IPS-20b (cell line): ENCODE measurements around the gene MARK3.

Experiments used
- H3K27ac ChIP-seq: one replicate; pipeline ENCODE4 v1.5.1; 2013; ENCODE audit warnings: low read length
- H3K27me3 ChIP-seq: 2 replicates; pipeline ENCODE4 v1.6.1; 2013; ENCODE audit warnings: mild to moderate bottlenecking, low read length, inconsistent platforms; ENCODE audit not compliant: insufficient read depth
- H3K36me3 ChIP-seq: 2 replicates; pipeline ENCODE4 v1.6.1; 2013; ENCODE audit warnings: low read depth, mild to moderate bottlenecking, inconsistent platforms, low read length, moderate library complexity; ENCODE audit not compliant: insufficient read depth
- H3K4me1 ChIP-seq: 2 replicates; pipeline ENCODE4 v1.6.1; 2013; ENCODE audit warnings: mild to moderate bottlenecking, control low read depth, inconsistent platforms, low read length, moderate library complexity; ENCODE audit not compliant: insufficient read depth
- H3K4me3 ChIP-seq: 2 replicates; pipeline ENCODE4 v1.5.1; 2013; ENCODE audit warnings: mild to moderate bottlenecking, low read length, inconsistent platforms
- H3K9ac ChIP-seq: 2 replicates; pipeline ENCODE4 v1.6.1; 2013; ENCODE audit warnings: low read depth, mild to moderate bottlenecking, inconsistent platforms, low read length, moderate library complexity
- H3K9me3 ChIP-seq: 2 replicates; pipeline ENCODE4 v1.6.1; 2013; ENCODE audit warnings: mild to moderate bottlenecking, low read depth, low read length, inconsistent platforms; ENCODE audit not compliant: insufficient read depth

Gene MARK3

DNA sequence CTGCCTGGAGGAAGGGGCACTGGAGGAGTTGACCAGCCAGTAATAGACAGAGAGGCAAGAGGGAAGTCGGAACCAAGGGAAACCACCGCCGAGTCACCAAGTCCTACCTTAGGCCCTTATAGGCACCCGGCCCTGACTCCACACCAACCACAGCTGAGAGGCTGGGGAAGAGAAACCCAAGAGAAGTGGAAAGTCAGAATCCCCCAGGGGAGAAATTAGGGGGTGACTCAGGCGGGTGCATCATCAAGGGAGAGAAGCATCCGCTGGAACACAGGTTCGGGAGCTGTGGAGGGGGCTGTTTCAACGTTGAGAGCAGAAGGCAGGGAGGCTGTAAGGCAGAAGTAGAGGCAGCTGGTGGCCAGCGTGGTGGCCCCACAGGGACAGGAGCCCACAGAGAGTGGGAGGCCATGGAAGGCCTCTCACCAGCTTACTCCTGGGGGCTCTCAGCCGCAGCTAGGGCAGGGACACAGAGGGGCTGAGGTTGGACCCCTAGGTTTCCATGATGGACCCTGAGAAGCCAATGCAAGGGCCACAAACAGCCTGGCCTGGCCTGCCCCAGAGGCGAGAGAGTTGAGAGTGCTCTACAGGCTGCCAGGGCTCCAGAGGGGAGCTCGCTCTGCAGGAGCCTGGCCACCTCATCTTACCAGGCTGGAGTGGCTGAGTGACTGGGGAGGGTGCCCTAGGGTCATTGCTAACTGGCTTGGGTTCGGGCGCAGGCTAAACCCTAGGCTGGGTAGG lies 142.4 kb downstream of the MARK3 start:
- peaks cover 28% of the 10 kb centered on the region for H3K27me3 ChIP-seq
- H3K4me3 ChIP-seq, result no peak overlapping the region
- H3K9me3 ChIP-seq, result no peaks in the 10 kb centered on the region
- peaks cover 4% of the 10 kb centered on the region; the same call in 1 of the 2 replicates for H3K4me1 ChIP-seq
- H3K27ac ChIP-seq, result no peak overlapping the region
- H3K9ac ChIP-seq, result no peak overlapping the region; the same call in 1 of the 2 replicates
- peaks cover 9% of the 10 kb centered on the region for H3K36me3 ChIP-seq

DNA sequence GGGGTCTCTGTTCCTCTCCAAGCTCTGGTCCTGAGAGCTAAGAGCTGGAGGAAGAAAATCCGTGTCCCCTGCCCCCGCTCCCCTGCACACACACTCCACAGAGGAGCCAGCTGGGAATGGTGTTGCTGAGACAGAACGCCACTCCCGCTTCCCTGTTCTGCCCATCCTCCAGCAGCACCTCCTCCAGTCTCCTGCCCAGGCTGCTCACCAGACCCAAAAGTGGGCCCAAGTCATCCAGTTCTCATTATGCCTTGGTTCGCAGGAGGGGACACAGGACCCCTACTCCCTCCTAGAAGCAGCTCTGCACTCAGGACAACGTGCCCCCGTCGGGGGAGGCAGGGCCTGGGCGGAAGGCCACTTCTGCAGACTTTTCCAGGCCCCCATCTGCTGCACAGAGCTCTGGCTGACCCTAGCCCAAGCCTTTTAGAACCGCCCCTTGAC lies 143.0 kb downstream of the MARK3 start:
- Histone ChIP-seq H3K9ac (peak overlapping the region; percentile 78), H3K9me3 (no peaks in the 10 kb centered on the region), H3K27me3 (peaks cover 24% of the 10 kb centered on the region), H3K36me3 (peaks cover 11% of the 10 kb centered on the region), H3K27ac (no peak overlapping the region), H3K4me1 (peaks cover 4% of the 10 kb centered on the region; the same call in 1 of the 2 replicates), H3K4me3 (peak overlapping the region; percentile 80)

DNA sequence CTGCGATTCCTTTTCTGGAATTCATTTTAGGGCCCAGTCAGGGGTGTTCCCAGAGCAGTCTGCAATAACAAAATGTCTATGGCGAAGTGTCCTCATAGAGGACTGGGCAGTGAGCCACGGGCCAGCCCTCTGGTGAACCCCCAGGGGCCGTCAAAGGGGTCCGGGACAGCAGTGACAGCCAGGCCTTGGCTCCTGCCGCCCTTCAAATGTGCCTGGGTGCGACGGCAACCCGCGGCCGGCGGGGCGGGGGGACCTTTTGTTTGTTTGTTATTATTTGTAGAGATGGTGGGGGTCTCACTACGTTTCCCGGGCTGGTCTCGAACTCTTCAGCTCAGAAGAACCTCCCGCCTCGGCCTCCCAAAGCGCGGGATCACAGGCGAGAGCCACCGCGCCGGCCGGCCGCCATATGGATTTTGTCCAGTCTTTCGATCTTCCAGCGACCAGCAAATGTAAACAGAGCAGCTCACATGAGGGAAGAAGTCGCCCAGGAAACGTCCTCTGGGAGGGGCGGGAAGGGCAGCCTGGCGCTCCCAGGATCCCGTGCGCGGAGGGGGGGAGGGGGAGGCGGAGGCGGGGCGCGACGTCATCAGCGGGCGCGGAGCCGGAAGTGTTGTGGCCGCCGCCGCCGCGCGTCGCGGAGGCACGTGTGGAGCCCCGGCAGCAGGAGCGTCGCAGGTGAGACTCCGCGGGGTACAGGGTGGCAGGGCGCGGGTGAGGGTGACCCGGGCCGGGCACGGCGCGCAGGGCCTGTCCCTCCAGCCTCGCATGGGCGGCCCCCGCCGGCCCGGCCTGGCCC lies 143.6 kb downstream of the MARK3 start, which contains the start of gene TRMT61A:
Gene TRMT61A (plus strand): TSS at position 610 of the 796 bp plus-strand sequence. CDS start 783 bp downstream, outside the sequence.
- peaks cover 18% of the 10 kb centered on the region for H3K27me3 ChIP-seq
- H3K36me3 ChIP-seq, result peaks cover 11% of the 10 kb centered on the region
- peak within 1 kb of the TSS; percentile 18 for H3K27ac ChIP-seq
- H3K4me1 ChIP-seq, result peaks cover 4% of the 10 kb centered on the region; the same call in 1 of the 2 replicates
- H3K9ac ChIP-seq, result peak within 1 kb of the TSS; percentile 87
- no peaks in the 10 kb centered on the region for H3K9me3 ChIP-seq
- H3K4me3 ChIP-seq, result peak within 1 kb of the TSS; percentile 96

DNA sequence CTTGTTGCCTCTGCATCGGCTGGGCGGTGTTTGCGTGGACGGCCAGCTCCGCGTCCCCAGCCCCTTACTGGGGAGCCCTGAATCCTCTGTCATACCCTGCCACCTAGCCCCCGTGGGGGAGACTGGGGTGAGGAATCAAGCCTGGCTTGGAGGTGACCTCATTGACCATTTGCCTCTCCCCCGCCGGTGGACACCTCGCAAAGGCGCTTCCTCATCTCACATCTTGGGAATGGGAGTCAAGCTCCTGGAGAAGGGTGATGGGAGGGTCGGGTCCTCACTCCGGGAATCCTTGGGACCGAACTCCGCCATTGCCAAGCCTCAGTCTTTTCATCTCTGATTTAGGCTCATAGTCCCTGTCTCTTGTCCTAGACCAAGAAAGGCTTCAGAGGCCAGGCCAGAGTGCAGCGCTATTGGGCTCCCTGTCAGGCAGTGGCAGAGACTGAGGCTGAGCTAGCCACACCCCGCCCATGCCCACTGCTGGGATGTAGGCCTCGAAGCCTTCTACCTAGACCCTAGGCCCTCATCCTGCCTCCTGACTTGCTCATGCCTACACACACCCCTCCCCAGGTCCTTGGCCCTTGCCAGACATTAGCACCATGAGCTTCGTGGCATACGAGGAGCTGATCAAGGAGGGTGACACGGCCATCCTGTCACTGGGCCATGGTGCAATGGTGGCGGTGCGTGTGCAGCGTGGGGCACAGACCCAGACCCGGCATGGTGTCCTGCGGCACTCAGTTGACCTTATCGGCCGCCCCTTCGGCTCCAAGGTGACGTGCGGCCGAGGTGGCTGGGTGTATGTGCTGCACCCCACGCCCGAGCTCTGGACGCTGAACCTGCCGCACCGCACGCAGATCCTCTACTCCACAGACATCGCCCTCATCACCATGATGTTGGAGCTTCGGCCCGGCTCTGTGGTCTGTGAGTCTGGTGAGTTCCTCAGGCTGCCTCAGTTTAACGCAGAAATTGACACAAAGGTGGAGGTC lies 144.5 kb downstream of the MARK3 start:
- Histone ChIP-seq H3K4me1 (peaks cover 4% of the 10 kb centered on the region; the same call in 1 of the 2 replicates), H3K4me3 (peak overlapping the region; percentile 96), H3K9me3 (no peaks in the 10 kb centered on the region), H3K27me3 (peaks cover 9% of the 10 kb centered on the region), H3K9ac (peak overlapping the region; percentile 87), H3K27ac (no peak overlapping the region), H3K36me3 (peaks cover 13% of the 10 kb centered on the region)

DNA sequence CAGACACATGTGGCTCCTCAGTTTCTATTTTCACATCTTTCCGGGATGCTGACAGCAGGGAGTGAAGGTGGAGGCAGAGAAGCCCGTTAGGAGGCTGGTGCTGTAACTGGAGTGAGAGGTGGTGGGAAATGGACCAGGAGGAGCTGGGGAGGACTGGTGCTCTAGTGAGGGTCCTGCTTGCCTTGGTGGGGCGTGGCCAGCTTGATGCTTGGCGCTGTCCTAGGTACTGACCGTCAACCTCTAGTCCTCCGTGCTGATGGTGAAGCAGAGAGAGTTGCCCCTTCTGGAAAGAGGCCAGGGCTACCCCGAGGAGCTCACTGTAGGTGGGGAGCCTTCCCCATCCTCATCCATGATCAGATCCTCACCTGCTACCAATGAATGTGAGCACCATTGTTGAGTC lies 145.2 kb downstream of the MARK3 start:
- Histone ChIP-seq H3K9me3 (no peaks in the 10 kb centered on the region), H3K4me3 (peak overlapping the region; percentile 96; the same call in 1 of the 2 replicates), H3K27me3 (peaks cover 2% of the 10 kb centered on the region; the same call in 1 of the 2 replicates), H3K27ac (no peak overlapping the region), H3K4me1 (peaks cover 4% of the 10 kb centered on the region; the same call in 1 of the 2 replicates), H3K36me3 (peaks cover 19% of the 10 kb centered on the region), H3K9ac (no peak overlapping the region)

DNA sequence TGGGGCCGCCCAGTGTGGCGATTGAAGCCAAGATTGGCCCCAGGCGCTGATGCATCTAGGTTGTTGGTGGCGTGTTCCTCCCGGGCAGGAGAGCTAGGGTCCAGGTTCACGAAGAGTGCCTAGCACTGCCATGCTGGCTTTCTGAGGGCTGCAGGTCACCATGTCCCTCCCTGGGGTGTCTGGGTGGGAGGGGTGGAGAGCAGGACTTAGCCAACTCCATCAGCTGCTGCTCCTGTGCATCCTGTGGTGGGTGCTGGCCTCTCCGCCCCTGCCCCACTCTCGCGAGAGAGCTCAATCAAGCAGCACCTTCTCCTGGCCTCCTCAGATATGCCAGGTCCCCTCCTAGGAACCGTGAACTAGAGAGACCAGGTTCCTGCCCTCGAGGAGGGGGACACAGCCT lies 145.6 kb downstream of the MARK3 start:
- no peaks in the 10 kb centered on the region; the same call in 1 of the 2 replicates for H3K27me3 ChIP-seq
- H3K4me3 ChIP-seq, result no peak overlapping the region
- H3K9ac ChIP-seq, result no peak overlapping the region
- no peaks in the 10 kb centered on the region for H3K9me3 ChIP-seq
- H3K27ac ChIP-seq, result no peak overlapping the region
- peaks cover 19% of the 10 kb centered on the region for H3K36me3 ChIP-seq
- peaks cover 4% of the 10 kb centered on the region; the same call in 1 of the 2 replicates for H3K4me1 ChIP-seq

DNA sequence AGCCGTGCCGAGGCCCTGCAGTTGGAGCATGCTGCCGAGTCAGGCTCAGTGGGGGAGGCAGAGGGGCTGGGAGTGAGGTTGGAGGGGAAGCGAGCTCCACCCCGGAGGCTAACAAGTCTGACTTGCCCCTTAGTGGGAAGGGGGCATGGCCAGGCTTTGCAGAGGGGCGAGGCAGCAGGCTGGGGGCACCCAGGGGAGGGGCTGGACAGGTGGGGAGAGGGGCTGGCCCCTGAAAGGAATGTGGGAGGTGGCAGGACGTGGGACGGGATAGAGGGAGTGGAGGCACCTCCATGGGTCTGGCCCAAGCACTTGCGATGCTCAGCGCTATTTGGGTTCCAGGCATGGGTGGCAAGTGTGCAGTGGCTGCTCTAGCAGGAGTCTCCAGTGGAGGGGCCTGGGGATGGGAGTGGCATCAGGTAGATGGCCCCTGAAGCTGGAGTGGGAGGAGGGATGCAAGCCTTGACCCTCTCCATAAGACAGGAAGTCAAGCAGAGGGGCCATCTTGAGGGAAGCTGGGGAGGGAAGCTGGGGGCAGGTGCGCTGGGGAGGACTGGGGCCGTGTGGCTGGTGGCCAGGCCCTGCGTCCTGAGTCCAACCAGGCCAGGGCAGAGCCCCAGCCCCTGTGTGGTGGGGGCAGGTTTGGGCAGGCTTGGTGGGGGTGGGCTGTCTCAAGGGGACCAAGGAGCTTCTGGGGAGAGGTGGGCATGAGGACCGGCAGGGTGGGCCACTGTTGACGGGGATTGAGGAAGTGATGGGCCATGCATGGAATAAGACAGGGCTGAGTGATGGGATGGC lies 146.4 kb downstream of the MARK3 start:
- H3K27ac ChIP-seq, result no peak overlapping the region
- peaks cover 19% of the 10 kb centered on the region for H3K36me3 ChIP-seq
- H3K9me3 ChIP-seq, result no peaks in the 10 kb centered on the region
- no peaks in the 10 kb centered on the region for H3K27me3 ChIP-seq
- H3K4me3 ChIP-seq, result no peak overlapping the region
- H3K9ac ChIP-seq, result no peak overlapping the region
- peaks cover 4% of the 10 kb centered on the region; the same call in 1 of the 2 replicates for H3K4me1 ChIP-seq

DNA sequence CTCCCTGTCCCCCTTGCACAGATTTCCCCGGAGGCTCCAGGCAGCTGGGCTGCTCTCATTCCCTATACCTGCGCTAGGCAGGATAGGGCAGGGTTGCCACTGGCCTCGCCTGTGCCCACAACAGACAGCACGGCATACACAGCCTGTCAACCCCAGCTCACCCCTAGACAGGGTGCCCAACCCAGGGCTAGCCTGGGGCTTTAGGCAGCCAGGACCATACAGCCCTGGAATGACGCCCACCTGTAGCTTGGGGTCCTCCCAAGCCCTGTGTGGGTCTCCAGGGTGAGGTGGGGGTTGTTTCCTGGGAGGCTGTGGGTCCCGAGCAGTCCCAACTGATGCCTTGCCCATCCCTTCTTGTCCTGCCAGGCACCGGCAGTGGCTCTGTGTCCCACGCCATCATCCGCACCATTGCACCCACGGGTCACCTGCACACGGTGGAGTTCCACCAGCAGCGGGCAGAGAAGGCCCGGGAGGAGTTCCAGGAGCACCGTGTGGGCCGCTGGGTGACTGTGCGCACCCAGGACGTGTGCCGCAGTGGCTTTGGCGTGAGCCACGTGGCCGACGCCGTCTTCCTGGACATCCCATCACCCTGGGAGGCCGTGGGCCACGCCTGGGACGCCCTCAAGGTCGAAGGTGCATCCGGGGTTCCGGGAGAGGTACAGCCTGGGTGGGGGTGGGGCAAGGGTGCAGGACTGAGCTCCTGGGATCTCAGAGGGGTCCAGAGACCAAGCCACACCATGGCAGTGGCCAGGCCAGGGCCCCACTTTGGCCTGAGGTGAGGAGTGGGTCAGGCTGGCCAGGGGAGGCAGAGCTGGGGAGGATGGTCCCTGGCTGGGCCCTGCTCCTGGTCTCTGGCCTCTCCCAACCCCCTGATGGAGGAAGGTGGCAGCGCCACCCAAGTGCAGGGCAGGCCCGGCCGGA lies 147.3 kb downstream of the MARK3 start:
- H3K27ac ChIP-seq, result no peak overlapping the region
- H3K4me3 ChIP-seq, result no peak overlapping the region
- peaks cover 4% of the 10 kb centered on the region; the same call in 1 of the 2 replicates for H3K4me1 ChIP-seq
- H3K9ac ChIP-seq, result no peak overlapping the region
- peaks cover 19% of the 10 kb centered on the region for H3K36me3 ChIP-seq
- H3K27me3 ChIP-seq, result no peaks in the 10 kb centered on the region
- H3K9me3 ChIP-seq, result no peaks in the 10 kb centered on the region

DNA sequence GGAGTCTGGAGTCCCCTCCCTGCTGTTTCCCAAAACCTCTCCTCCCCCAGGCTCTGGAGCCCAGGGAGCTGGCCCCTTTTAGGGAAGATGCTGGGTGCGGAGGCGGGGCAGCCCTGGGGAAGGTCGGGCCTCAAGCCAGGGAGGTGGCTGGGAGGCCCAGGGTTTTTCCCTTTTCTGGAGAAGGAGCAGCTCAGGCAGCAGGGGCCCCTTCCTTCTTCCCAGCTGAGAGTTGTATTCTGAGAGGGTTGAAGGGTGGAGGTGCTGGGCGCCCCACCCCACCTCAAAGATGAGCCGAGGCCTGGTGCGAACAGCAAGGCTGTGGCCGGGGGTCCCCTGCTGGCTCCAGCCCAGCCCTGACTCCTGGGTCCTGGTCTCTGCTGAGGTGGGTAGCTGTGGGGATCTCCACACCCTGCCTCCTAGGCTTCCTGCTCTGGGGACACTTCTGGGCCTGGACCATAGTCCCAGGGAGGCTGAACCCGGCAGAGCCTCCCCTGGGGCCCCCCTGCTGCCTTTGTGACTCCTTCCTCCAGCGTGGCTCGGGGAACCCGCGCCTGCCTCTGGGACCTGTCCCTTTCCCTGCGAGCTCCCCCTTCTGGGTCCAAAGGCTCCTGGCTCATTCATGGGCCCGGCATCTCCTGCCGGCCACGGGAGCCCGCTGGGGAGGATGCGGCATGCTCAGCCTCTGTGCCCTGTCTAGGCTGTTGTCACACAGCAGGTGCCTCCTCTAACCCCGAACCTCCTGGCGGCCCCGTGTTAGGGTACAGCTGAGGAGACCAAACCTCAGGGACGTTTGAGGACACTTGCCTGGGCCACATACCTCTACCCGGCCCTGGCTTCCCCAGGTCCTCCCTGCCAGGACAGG lies 148.2 kb downstream of the MARK3 start:
- Histone ChIP-seq H3K36me3 (peaks cover 19% of the 10 kb centered on the region), H3K4me3 (no peak overlapping the region), H3K9ac (no peak overlapping the region), H3K4me1 (peaks cover 4% of the 10 kb centered on the region; the same call in 1 of the 2 replicates), H3K9me3 (no peaks in the 10 kb centered on the region), H3K27me3 (peaks cover 3% of the 10 kb centered on the region; the same call in 1 of the 2 replicates), H3K27ac (no peak overlapping the region)
